ENCODE results near the gene MAB21L4.

DNA sequence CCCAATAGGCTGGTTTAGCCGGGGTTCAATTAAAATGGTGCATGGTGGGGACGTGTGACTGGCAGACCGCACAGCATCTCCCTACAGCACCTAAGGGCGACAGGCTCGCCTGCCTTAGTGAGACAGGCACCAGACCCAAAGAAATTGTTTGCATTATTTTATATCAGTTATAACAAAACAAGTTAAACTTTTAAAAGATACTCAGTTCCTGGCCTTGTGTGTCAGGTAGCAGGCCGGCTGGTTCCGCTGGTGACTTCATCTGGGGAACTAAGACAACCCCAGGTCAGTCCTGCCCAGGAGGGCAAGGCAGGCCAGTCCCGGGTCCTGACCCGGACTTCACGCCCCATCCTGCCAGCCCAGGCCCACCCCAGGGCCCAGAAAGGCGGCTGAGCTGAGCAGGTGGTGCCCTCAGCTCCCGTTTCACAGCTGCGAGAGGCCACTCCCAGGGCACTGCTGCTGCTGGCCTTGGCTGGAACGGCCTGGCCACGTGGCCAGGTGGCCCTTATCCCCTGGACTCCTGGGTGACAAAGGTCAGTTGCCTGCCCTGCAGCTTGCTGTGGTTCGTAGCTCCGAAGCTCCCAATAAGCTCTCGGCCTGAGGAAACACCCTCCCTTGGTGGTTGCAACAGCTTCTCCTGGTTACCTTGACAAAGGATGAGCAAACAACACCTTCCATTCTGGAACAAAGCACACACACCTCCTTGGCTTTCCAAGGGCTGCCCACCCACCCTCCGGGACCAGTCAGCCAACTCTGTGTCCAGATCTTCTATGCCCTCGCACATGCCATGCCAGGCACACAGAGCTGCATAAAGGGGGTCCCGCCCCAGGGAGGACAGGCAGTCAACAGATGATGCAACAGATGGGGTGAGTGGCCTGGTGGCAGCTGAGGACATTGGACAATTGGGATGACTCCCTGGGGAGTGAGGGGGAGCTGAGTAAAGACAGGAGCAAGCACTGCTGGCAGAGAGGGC lies 38.6 kb downstream of the MAB21L4 start:
- TF ChIP-seq, protein P1, sequence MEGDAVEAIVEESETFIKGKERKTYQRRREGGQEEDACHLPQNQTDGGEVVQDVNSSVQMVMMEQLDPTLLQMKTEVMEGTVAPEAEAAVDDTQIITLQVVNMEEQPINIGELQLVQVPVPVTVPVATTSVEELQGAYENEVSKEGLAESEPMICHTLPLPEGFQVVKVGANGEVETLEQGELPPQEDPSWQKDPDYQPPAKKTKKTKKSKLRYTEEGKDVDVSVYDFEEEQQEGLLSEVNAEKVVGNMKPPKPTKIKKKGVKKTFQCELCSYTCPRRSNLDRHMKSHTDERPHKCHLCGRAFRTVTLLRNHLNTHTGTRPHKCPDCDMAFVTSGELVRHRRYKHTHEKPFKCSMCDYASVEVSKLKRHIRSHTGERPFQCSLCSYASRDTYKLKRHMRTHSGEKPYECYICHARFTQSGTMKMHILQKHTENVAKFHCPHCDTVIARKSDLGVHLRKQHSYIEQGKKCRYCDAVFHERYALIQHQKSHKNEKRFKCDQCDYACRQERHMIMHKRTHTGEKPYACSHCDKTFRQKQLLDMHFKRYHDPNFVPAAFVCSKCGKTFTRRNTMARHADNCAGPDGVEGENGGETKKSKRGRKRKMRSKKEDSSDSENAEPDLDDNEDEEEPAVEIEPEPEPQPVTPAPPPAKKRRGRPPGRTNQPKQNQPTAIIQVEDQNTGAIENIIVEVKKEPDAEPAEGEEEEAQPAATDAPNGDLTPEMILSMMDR (IDR thresholded peaks at IDR 0.05) = no peak
- no peak for TF ChIP-seq POLR2A (IDR thresholded peaks at IDR 0.05)

Measured in thyroid gland (tissue), 4 donors.